H9 (cell line): ENCODE measurements around the gene SPOCD1. TPM values are rescaled to one million over a fixed set of nuclear protein-coding genes. Genes with fewer than 3 reads are reported as not detected.

Source experiments
- DNase-seq: peaks from one replicate; pipeline ENCODE4 v3.0.0-alpha.2; 2017
- H2AFZ ChIP-seq: one replicate; pipeline ENCODE4 v1.6.1; 2013; ENCODE audit warnings: mild to moderate bottlenecking, low read length, control low read depth, moderate library complexity
- H2AK5ac ChIP-seq: 2 replicates; pipeline ENCODE4 v1.6.1; 2013; ENCODE audit warnings: low read length, control low read depth, mixed read lengths; ENCODE audit not compliant: insufficient read length
- H2BK120ac ChIP-seq: one replicate; pipeline ENCODE4 v1.6.1; 2013; ENCODE audit warnings: low read depth, mild to moderate bottlenecking, low read length, control low read depth, inconsistent platforms; ENCODE audit not compliant: poor library complexity, severe bottlenecking
- H2BK12ac ChIP-seq: 2 replicates; pipeline ENCODE4 v1.6.1; 2013; ENCODE audit warnings: low read length, control low read depth, mixed read lengths, low read depth; ENCODE audit not compliant: insufficient read length
- H2BK15ac ChIP-seq: 2 replicates; pipeline ENCODE4 v1.6.1; 2013; ENCODE audit warnings: low read depth, low read length, control low read depth
- H2BK20ac ChIP-seq: one replicate; pipeline ENCODE4 v1.6.1; 2013; ENCODE audit warnings: low read depth, mild to moderate bottlenecking, low read length, control low read depth, inconsistent platforms; ENCODE audit not compliant: poor library complexity, severe bottlenecking
- H2BK5ac ChIP-seq: 2 replicates; pipeline ENCODE4 v1.6.1; 2013; ENCODE audit warnings: low read length, control low read depth, mixed read lengths; ENCODE audit not compliant: insufficient read length
- H3K14ac ChIP-seq: 2 replicates; pipeline ENCODE4 v1.6.1; 2013; ENCODE audit warnings: low read length, control low read depth; ENCODE audit not compliant: insufficient read depth
- H3K18ac ChIP-seq: 2 replicates; pipeline ENCODE4 v1.6.1; 2013; ENCODE audit warnings: low read depth, mild to moderate bottlenecking, mixed read lengths, low read length, control low read depth; ENCODE audit not compliant: insufficient read length
- H3K23ac ChIP-seq: 2 replicates; pipeline ENCODE4 v1.6.1; 2013; ENCODE audit warnings: low read length, control low read depth, mixed read lengths, low read depth; ENCODE audit not compliant: insufficient read length
- H3K23me2 ChIP-seq: 2 replicates; pipeline ENCODE4 v1.6.1; 2013; ENCODE audit warnings: low read depth, mild to moderate bottlenecking, mixed read lengths, low read length, control low read depth; ENCODE audit not compliant: insufficient read length, poor library complexity, severe bottlenecking
- H3K27ac ChIP-seq: 2 replicates; pipeline ENCODE4 v1.5.1; 2013; ENCODE audit warnings: low read length, control low read depth, mixed read lengths, low read depth; ENCODE audit not compliant: insufficient read length
- H3K27me3 ChIP-seq: 2 replicates; pipeline ENCODE4 v1.6.1; 2013; ENCODE audit warnings: low read length, control low read depth, inconsistent platforms; ENCODE audit not compliant: insufficient read depth
- H3K4ac ChIP-seq: 2 replicates; pipeline ENCODE4 v1.6.1; 2013; ENCODE audit warnings: low read depth, mild to moderate bottlenecking, control low read depth, inconsistent platforms, low read length, moderate library complexity
- H3K4me1 ChIP-seq: 2 replicates; pipeline ENCODE4 v1.6.1; 2013; ENCODE audit warnings: low read length, control low read depth, inconsistent platforms; ENCODE audit not compliant: insufficient read depth
- H3K4me2 ChIP-seq: 2 replicates; pipeline ENCODE4 v1.6.1; 2013; ENCODE audit warnings: low read length, control low read depth, mixed read lengths; ENCODE audit not compliant: insufficient read length, insufficient read depth
- H3K56ac ChIP-seq: 2 replicates; pipeline ENCODE4 v1.6.1; 2013; ENCODE audit warnings: low read depth, mild to moderate bottlenecking, mixed read lengths, low read length, control low read depth; ENCODE audit not compliant: insufficient read length
- H3K79me1 ChIP-seq: 2 replicates; pipeline ENCODE4 v1.6.1; 2013; ENCODE audit warnings: low read depth, mild to moderate bottlenecking, moderate library complexity, low read length, control low read depth, inconsistent platforms; ENCODE audit not compliant: insufficient read depth, poor library complexity, severe bottlenecking
- H3K79me2 ChIP-seq: 2 replicates; pipeline ENCODE4 v1.6.1; 2013; ENCODE audit warnings: low read length, control low read depth, inconsistent platforms; ENCODE audit not compliant: insufficient read depth
- H3K9ac ChIP-seq: 2 replicates; pipeline ENCODE4 v1.6.1; 2013; ENCODE audit warnings: low read length, control low read depth, mixed read lengths; ENCODE audit not compliant: insufficient read length; ENCODE audit errors: extremely low read depth
- H3K9me3 ChIP-seq: one replicate; pipeline ENCODE4 v1.6.1; 2013; ENCODE audit warnings: low read depth, low read length, inconsistent platforms; ENCODE audit not compliant: control insufficient read depth
- H3T11ph ChIP-seq: one replicate; pipeline ENCODE4 v1.6.1; 2013; ENCODE audit warnings: mild to moderate bottlenecking, low read length, control low read depth, inconsistent platforms
- H4K20me1 ChIP-seq: one replicate; pipeline ENCODE4 v1.6.1; 2013; ENCODE audit not compliant: control insufficient read depth, insufficient read length, insufficient read depth
- H4K5ac ChIP-seq: 2 replicates; pipeline ENCODE4 v1.6.1; 2013; ENCODE audit warnings: low read depth, mild to moderate bottlenecking, mixed read lengths, low read length, control low read depth; ENCODE audit not compliant: insufficient read length
- H4K8ac ChIP-seq: replicated peaks from 2 replicates; pipeline ENCODE4 v1.6.1; 2013; ENCODE audit warnings: low read length, control low read depth, mixed read lengths, low read depth; ENCODE audit not compliant: insufficient read length
- H4K91ac ChIP-seq: 2 replicates; pipeline ENCODE4 v1.6.1; 2013; ENCODE audit warnings: low read depth, mild to moderate bottlenecking, moderate library complexity, mixed read lengths, low read length, control low read depth; ENCODE audit not compliant: insufficient read length
- H3K27ac Mint-ChIP-seq, 3 experiments: 2 replicates in 2 of 3; 3 replicates in 1 of 3; pipeline ENCODE4 v1.8.0; 2020 to 2021; ENCODE audit warnings: mixed read lengths in 3 of 3, mild to moderate bottlenecking in 1 of 3, moderate library complexity in 1 of 3
- H3K27me3 Mint-ChIP-seq: 2 replicates; pipeline ENCODE4 v1.8.0; 2021; ENCODE audit warnings: low read depth, mild to moderate bottlenecking, moderate library complexity, mixed read lengths
- H3K36me3 Mint-ChIP-seq, 3 experiments: 2 replicates in 2 of 3; 3 replicates in 1 of 3; pipeline ENCODE4 v1.8.0; 2020 to 2021; ENCODE audit warnings: low read depth in 3 of 3, mixed read lengths in 3 of 3; ENCODE audit not compliant: insufficient read depth in 1 of 3
- H3K4me1 Mint-ChIP-seq, 2 experiments: 2 replicates each; pipeline ENCODE4 v1.8.0; 2020; ENCODE audit warnings: mixed read lengths in 2 of 2
- H3K4me3 Mint-ChIP-seq, 2 experiments: 2 replicates in 1 of 2; 3 replicates in 1 of 2; pipeline ENCODE4 v1.8.0; 2020 to 2021; ENCODE audit warnings: mild to moderate bottlenecking in 2 of 2, mixed read lengths in 2 of 2, moderate library complexity in 1 of 2
- H3K9me3 Mint-ChIP-seq, 2 experiments: 2 replicates in 1 of 2; 3 replicates in 1 of 2; pipeline ENCODE4 v1.8.0; 2020; ENCODE audit warnings: mild to moderate bottlenecking in 2 of 2, mixed read lengths in 2 of 2, moderate library complexity in 1 of 2
- WGBS: extraction: QIAGEN DNeasy Blood & Tissue Kit; methylation state at CpG from one replicate; pipeline ENCODE4 v1.1.7; 2013; ENCODE audit warnings: missing lambda C conversion rate, low lambda C conversion rate, mixed read lengths; ENCODE audit not compliant: insufficient read length; ENCODE audit errors: extremely low coverage; 5-methylcytosine and 5-hydroxymethylcytosine counted together
- total RNA-seq: library from RNA; stranded (reverse); gene quantifications from 2 replicates; pipeline ENCODE4 v1.2.1, GENCODE V29; 2021
- TF ChIP-seq, protein P1 (sequence below): fragments of 200-600 bp; sonication (generic); conservative IDR thresholded peaks from 3 replicates; pipeline ENCODE4 v1.8.0; 2021; ENCODE audit warnings: antibody characterized with exemption, mild to moderate bottlenecking

The SPOCD1 gene
- total RNA-seq, 1 experiment from 2014 or later, result 1.5 TPM

DNA sequence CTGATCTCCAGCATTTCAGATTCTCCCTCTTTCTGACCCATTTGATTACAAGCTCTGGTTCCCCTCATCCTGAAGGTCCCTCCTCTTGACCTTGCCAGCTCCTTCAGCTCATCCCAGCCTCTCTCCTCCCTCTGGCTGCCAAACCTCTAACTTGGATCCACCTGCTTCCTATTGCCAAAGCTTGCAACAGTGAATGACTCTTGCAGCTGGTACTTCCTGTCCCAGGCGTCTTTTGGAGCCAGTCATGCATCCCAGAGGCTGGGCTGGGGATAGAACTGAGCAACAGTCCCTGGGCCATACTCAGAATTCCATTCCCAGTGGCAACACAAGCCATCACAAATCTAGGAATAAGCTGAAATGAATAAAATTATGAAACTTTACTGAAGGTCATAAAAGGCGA lies 27.7 kb upstream of the SPOCD1 start:
- no peak overlapping the region for H2AFZ ChIP-seq
- H3K56ac ChIP-seq, result no peak overlapping the region
- no peak overlapping the region for H3K23ac ChIP-seq
- no peak overlapping the region for H4K8ac ChIP-seq
- H4K5ac ChIP-seq, result no peak overlapping the region
- 0 out of 4 replicates have a peak, but pooled peaks cover 0 to 2% of the 10 kb centered on the region in 2 experiments for H3K4me1 Mint-ChIP-seq
- H2BK15ac ChIP-seq, result no peak overlapping the region
- H3K4me1 ChIP-seq, result no peaks in the 10 kb centered on the region
- no peaks in the 10 kb centered on the region for H3K79me1 ChIP-seq
- DNase-seq, result no peak
- WGBS, result no CpG with 5 or more reads among the region's 2 CpGs
- H3T11ph ChIP-seq, result no peak overlapping the region
- no peaks in the 10 kb centered on the region for H3K27me3 ChIP-seq
- H4K91ac ChIP-seq, result no peak overlapping the region
- H3K4me2 ChIP-seq, result no peak overlapping the region
- no peak overlapping the region for H2BK20ac ChIP-seq
- H3K9me3 Mint-ChIP-seq, result no peaks in the 10 kb centered on the region
- no peak overlapping the region for H2AK5ac ChIP-seq
- no peak overlapping the region for H3K14ac ChIP-seq
- no peak overlapping the region for H2BK12ac ChIP-seq
- no peaks in the 10 kb centered on the region for H3K79me2 ChIP-seq
- no peaks in the 10 kb centered on the region; the same call in 1 of the 2 replicates for H3K27me3 Mint-ChIP-seq
- no peak overlapping the region for H3K27ac ChIP-seq
- no peak overlapping the region for H3K4me3 Mint-ChIP-seq
- H2BK120ac ChIP-seq, result no peak overlapping the region
- H3K4ac ChIP-seq, result no peak overlapping the region
- no peaks in the 10 kb centered on the region for H3K23me2 ChIP-seq
- H3K9me3 ChIP-seq, result no peaks in the 10 kb centered on the region
- H3K27ac Mint-ChIP-seq, result peak overlapping the region in 1 of 3 experiments; percentile 4; a peak in 1 of 7 replicates
- H3K36me3 Mint-ChIP-seq, result no peaks in the 10 kb centered on the region; a peak in 1 of 7 replicates
- no peaks in the 10 kb centered on the region for H4K20me1 ChIP-seq
- no peak overlapping the region for H2BK5ac ChIP-seq
- H3K18ac ChIP-seq, result no peak overlapping the region
- TF ChIP-seq, protein P1, sequence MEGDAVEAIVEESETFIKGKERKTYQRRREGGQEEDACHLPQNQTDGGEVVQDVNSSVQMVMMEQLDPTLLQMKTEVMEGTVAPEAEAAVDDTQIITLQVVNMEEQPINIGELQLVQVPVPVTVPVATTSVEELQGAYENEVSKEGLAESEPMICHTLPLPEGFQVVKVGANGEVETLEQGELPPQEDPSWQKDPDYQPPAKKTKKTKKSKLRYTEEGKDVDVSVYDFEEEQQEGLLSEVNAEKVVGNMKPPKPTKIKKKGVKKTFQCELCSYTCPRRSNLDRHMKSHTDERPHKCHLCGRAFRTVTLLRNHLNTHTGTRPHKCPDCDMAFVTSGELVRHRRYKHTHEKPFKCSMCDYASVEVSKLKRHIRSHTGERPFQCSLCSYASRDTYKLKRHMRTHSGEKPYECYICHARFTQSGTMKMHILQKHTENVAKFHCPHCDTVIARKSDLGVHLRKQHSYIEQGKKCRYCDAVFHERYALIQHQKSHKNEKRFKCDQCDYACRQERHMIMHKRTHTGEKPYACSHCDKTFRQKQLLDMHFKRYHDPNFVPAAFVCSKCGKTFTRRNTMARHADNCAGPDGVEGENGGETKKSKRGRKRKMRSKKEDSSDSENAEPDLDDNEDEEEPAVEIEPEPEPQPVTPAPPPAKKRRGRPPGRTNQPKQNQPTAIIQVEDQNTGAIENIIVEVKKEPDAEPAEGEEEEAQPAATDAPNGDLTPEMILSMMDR, result no peak
- no peak overlapping the region for H3K9ac ChIP-seq
